GM15510 (cell line): ENCODE data around the gene SAMD11.

Experiments used
- POLR2A ChIP-seq: IDR thresholded peaks from 3 replicates; pipeline ENCODE4 v1.6.1; 2011; ENCODE audit warnings: borderline replicate concordance; ENCODE audit not compliant: insufficient read length; ENCODE audit errors: extremely low read depth

Gene SAMD11

DNA sequence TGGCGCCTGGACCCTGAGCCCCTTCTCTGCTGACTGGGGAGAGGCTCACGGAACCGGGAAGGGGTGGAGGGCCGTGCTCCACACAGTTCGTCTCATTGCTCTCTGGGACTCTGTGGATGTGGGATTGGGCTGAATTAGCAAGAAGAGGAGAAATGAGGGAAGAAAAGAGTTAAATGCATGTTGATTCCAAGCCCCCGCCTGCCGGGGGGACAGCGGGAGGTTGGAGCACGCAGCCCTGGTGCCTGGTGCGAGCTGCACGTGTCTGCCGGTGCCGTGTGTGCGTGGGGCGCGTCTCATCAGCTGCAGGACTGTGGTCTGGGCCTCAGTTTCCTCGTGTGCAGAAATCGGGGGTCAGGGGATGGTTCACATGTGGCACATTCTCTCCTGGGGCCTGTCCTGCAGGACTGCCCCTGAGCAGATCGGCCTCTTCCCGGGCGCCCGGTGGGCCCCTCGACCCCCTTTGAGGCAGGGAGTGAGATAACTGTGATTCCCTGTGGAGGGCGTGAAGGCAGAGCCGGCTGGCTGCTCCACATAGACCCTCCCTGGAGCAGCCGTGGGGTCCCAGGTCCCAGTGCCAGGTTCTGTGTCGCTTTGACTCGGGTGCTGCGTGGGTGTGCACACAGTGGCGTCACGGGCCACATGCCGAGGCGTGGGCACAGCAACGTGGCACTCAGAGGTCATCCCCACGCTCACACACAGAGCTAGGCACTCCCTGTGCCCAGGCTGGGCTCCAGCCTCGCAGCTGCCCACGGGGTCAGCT, 11.4 kb downstream of the SAMD11 start:
- TF ChIP-seq POLR2A = no peak

GRCh38 chr1:935751-936231, 12.1 kb downstream of the SAMD11 start:
- TF ChIP-seq POLR2A = no peak

DNA sequence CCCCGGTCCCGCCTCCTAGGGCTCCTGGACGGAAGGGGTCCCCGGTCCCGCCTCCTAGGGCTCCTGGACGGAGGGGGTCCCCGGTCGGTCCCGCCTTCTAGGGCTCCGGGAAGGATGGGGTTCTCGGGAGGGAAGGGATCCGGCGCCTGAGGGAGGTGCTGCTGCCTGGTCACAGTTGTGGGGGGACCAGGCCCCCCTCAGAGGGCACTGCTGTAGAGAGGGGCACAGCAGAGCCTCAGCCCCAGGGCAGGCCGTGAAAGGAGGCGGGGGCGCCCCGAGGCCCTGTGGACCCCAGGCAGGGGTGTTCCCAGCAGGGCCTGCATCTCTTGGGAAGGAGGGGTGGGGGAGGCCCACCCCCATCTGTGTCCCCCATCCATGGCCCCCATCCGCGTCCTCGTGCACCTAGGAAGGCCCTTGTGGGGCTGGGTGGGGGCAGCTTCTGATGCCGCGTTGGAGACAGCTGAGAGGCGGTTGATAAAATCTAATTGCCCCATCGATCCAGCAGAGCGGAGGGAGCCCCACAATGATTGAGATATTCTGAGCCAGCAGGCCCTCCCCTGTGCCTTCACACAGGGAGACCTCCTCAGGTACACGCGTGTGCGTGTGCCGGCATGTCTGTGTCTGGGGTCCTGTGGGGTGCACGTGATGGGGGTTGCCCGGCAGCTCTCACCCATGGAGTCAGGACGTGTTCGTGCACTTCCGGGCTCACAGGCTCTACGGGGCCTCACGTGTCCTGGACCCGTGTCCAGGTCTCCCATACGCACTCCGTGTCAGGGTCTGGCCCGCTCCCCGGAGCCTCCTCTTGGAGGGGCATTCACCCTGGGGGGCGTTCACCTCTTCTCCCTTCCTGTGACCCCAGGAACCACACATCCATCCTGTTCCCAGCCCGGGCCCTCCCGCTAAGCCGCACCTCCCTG, 12.9 kb downstream of the SAMD11 start:
- TF ChIP-seq POLR2A = no peak

DNA sequence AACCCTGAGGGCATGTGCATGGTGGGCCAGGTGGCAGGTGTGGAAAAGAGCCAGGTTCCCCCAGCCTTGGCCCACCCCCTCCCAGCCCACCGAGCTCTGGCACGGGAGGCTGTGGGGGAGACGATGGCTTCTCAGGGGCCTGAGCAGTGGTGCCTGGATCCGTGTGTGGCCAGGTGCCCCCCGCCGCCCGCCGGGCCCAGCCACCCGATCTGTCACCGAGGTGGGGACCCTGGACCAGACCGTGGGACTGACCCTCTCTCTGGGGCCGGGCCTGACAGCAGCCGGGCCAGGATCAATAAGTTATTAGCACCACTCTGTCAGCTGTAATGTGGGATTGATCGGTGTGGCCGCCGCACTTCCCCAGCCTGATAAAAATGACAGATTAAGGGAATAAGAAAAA, 13.8 kb downstream of the SAMD11 start:
- no peak for TF ChIP-seq POLR2A

- no peak for TF ChIP-seq POLR2A
Measured at GRCh38 chr1:938088-938683, 14.5 kb downstream of the SAMD11 start.

GRCh38 chr1:938711-939489, 15.2 kb downstream of the SAMD11 start:
- no peak for TF ChIP-seq POLR2A

GRCh38 chr1:939511-940106, 15.9 kb downstream of the SAMD11 start:
- no peak for TF ChIP-seq POLR2A

DNA sequence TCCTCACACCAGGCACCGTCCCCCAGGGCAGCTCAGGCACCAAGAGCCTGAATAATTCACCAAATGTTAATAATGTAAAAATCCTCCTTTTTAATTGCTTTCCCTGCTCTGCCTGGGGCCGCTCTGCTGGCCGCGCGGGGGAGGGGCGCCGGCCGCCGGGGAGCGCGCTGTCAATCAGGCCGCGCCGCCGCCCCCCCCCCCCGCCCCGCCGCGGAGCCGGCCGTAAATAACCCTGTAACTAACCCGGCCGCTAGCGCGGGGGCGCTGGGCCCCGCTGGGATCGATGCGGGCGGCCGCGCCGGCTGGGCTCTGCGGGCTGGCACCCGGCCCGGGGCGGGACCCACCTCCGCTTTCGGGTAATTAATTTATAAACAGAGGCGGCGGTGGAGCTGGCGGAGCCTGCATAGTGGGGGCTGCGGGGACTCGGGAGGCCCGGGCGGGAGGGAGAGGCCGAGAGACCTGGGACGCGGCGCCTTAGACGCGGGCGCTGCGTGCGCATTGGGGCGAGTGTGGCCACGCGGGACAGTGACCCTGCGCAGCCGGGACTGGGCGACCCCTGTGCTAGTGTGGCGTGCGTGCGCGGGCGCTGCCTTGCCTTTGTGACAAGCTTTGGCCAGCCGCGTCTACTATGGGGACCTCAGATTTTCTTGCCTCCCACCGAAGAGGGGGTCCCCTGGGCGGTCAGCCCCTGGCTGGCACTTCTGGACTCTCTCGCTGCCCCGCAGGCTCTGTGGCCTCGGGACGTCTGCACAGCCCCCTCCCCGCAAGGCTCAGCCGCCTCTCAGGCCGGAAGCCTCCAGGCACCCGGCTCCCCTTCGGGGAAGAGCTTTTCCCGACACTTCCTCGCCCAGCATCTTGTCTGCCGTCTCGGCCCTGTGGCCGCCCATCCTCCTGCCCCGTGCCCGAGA, 16.6 kb downstream of the SAMD11 start:
- TF ChIP-seq POLR2A = no peak

DNA sequence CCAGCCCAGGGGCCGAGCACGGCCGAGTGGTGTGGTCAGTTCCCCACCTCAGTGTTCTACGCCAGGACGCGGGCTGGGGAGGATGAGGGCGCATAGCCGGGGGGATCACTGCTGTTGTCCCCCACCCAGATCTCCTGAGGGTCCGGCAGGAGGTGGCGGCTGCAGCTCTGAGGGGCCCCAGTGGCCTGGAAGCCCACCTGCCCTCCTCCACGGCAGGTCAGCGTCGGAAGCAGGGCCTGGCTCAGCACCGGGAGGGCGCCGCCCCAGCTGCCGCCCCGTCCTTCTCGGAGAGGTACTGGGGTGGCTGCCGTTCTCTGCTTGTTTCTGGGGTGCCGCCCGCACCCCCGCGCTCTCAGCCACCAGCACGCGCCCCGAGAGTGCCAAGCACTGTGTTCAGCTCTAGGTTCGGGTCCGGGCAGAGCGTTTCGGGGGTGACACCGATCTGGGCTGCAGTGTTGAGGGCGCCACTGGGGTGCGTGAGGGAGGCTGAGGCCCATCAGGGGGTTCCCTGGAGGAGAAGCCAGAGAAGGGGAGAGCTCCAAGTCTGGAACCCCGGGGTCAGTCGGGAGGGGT, 17.4 kb downstream of the SAMD11 start:
- TF ChIP-seq POLR2A = no peak

DNA sequence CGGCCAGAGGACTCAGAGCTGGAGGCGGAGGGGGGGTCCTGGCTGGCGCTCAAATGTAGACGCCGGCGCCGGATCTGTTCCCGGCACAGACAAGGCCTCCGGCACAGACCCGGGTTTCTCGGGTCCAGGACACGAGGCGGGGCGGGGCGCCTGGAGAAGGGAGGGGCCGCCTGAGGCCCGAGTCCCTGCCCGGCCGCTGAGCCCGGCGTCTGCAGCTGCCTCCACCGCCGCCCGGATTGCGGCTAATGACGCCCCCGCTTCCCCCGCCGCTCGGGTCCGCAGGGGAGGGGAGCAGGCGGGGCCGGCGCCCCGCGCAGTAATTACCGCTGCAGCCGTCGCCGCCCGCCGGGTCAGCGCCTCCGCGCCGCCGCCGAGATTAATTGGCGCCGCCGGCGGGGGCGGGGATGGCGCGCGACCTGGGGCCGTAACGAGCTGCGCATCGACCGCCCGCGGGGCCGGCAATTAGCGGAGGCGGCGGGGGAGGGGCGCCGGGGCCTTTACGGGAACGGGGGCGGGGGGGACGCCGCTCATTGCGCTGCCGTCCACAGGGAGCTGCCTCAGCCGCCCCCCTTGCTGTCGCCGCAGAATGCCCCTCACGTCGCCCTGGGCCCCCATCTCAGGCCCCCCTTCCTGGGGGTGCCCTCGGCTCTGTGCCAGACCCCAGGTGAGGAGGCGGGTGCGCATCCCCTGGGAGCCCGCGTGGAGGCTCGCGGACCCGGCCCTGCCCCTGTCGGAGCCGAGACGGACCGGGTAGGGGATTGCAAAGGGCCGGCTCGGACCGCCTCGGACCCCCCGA, 18.1 kb downstream of the SAMD11 start:
- TF ChIP-seq POLR2A = no peak

DNA sequence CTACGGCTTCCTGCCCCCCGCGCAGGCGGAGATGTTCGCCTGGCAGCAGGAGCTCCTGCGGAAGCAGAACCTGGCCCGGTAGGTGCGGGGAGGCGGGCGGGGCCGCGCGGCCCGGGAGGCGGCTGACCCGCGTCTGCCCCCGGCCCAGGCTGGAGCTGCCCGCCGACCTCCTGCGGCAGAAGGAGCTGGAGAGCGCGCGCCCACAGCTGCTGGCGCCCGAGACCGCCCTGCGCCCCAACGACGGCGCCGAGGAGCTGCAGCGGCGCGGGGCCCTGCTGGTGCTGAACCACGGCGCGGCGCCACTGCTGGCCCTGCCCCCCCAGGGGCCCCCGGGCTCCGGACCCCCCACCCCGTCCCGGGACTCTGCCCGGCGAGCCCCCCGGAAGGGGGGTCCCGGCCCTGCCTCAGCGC, 18.7 kb downstream of the SAMD11 start:
- TF ChIP-seq POLR2A = no peak
